Activated T-helper 17 cell treated with anti-CD3 and anti-CD28 coated beads, Interleukin-2, amount 50 U/mL, for 72 hours (primary cell): ENCODE results near the gene NAA20. TPM values are rescaled to one million over a fixed set of nuclear protein-coding genes. Genes with fewer than 3 reads are reported as not detected.

Experiments
- ATAC-seq: fragments of 150-1000 bp; cut with Tn5 transposase; replicated peaks from 2 replicates; pipeline ENCODE4 v1.10.0; 2021; ENCODE audit warnings: mild to moderate bottlenecking, moderate library complexity
- H3K27ac Mint-ChIP-seq: one replicate; pipeline ENCODE4 v1.8.0; 2022; ENCODE audit warnings: mixed read lengths
- H3K27me3 Mint-ChIP-seq: one replicate; pipeline ENCODE4 v1.8.0; 2022; ENCODE audit warnings: mixed read lengths
- H3K36me3 Mint-ChIP-seq: one replicate; pipeline ENCODE4 v1.8.0; 2022; ENCODE audit warnings: low read depth, mild to moderate bottlenecking, mixed read lengths
- H3K4me1 Mint-ChIP-seq: one replicate; pipeline ENCODE4 v1.8.0; 2022; ENCODE audit warnings: mixed read lengths
- H3K4me3 Mint-ChIP-seq: one replicate; pipeline ENCODE4 v1.8.0; 2022; ENCODE audit warnings: mild to moderate bottlenecking, mixed read lengths
- H3K9me3 Mint-ChIP-seq: one replicate; pipeline ENCODE4 v1.8.0; 2022; ENCODE audit warnings: mixed read lengths
- total RNA-seq, 2 donors: library from RNA; stranded (reverse); gene quantifications; one replicate each; pipeline ENCODE4 v1.2.3, GENCODE V29; 2022

Gene NAA20
- total RNA-seq, 2 donors from 2014 or later, result 39.9 to 81.4 TPM

GRCh38 chr20:19977373-19977770 is 39.8 kb upstream of the NAA20 start:
- H3K27me3 Mint-ChIP-seq, result no peaks in the 10 kb centered on the region
- peak overlapping the region; percentile 15 for H3K4me3 Mint-ChIP-seq
- peaks cover 8% of the 10 kb centered on the region for H3K4me1 Mint-ChIP-seq
- H3K36me3 Mint-ChIP-seq, result no peaks in the 10 kb centered on the region
- no peaks in the 10 kb centered on the region for H3K9me3 Mint-ChIP-seq
- no peak for ATAC-seq
- no peak overlapping the region for H3K27ac Mint-ChIP-seq

GRCh38 chr20:19978511-19979210 is 38.5 kb upstream of the NAA20 start:
- Mint-ChIP-seq H3K4me3 (no peak overlapping the region), H3K4me1 (peaks cover 8% of the 10 kb centered on the region), H3K27ac (no peak overlapping the region), H3K9me3 (no peaks in the 10 kb centered on the region), H3K27me3 (no peaks in the 10 kb centered on the region), H3K36me3 (no peaks in the 10 kb centered on the region)
- ATAC-seq, result no peak

GRCh38 chr20:19981031-19981451 is 36.1 kb upstream of the NAA20 start:
- Mint-ChIP-seq H3K9me3 (no peaks in the 10 kb centered on the region), H3K27me3 (no peaks in the 10 kb centered on the region), H3K4me1 (peaks cover 8% of the 10 kb centered on the region), H3K36me3 (no peaks in the 10 kb centered on the region), H3K4me3 (no peak overlapping the region), H3K27ac (no peak overlapping the region)
- ATAC-seq, result no peak

- Mint-ChIP-seq H3K27ac (no peak overlapping the region), H3K4me3 (no peak overlapping the region), H3K36me3 (no peaks in the 10 kb centered on the region), H3K27me3 (peaks cover 4% of the 10 kb centered on the region), H3K4me1 (no peaks in the 10 kb centered on the region), H3K9me3 (no peaks in the 10 kb centered on the region)
- no peak for ATAC-seq
These were observed 30.7 kb upstream of the NAA20 start for GRCh38 chr20:19986419-19986818.

GRCh38 chr20:19987046-19987445 is 30.1 kb upstream of the NAA20 start:
- H3K27me3 Mint-ChIP-seq, result peaks cover 4% of the 10 kb centered on the region
- H3K4me1 Mint-ChIP-seq, result no peaks in the 10 kb centered on the region
- no peak overlapping the region for H3K4me3 Mint-ChIP-seq
- H3K27ac Mint-ChIP-seq, result no peak overlapping the region
- ATAC-seq, result no peak
- no peaks in the 10 kb centered on the region for H3K36me3 Mint-ChIP-seq
- H3K9me3 Mint-ChIP-seq, result no peaks in the 10 kb centered on the region

GRCh38 chr20:19990850-19991249 is 26.3 kb upstream of the NAA20 start:
- Mint-ChIP-seq H3K4me1 (no peaks in the 10 kb centered on the region), H3K36me3 (no peaks in the 10 kb centered on the region), H3K27ac (no peak overlapping the region), H3K4me3 (no peak overlapping the region), H3K9me3 (no peaks in the 10 kb centered on the region), H3K27me3 (peaks cover 7% of the 10 kb centered on the region)
- ATAC-seq, result no peak

GRCh38 chr20:19991308-19991707 is 25.9 kb upstream of the NAA20 start:
- Mint-ChIP-seq H3K4me3 (no peak overlapping the region), H3K27ac (no peak overlapping the region), H3K9me3 (no peaks in the 10 kb centered on the region), H3K36me3 (no peaks in the 10 kb centered on the region), H3K4me1 (no peaks in the 10 kb centered on the region), H3K27me3 (peaks cover 7% of the 10 kb centered on the region)
- ATAC-seq, result no peak

- Mint-ChIP-seq H3K4me3 (no peak overlapping the region), H3K36me3 (no peaks in the 10 kb centered on the region), H3K4me1 (no peaks in the 10 kb centered on the region), H3K27me3 (peaks cover 7% of the 10 kb centered on the region), H3K27ac (no peak overlapping the region), H3K9me3 (no peaks in the 10 kb centered on the region)
- ATAC-seq, result no peak
These were observed 25.3 kb upstream of the NAA20 start for GRCh38 chr20:19991854-19992253.

GRCh38 chr20:19992996-19993908 is 23.9 kb upstream of the NAA20 start:
- Mint-ChIP-seq H3K27ac (no peak overlapping the region), H3K27me3 (peaks cover 7% of the 10 kb centered on the region), H3K36me3 (no peaks in the 10 kb centered on the region), H3K4me1 (no peaks in the 10 kb centered on the region), H3K4me3 (no peak overlapping the region), H3K9me3 (no peaks in the 10 kb centered on the region)
- no peak for ATAC-seq

GRCh38 chr20:19993958-19994669 is 23.0 kb upstream of the NAA20 start:
- Mint-ChIP-seq H3K4me3 (no peak overlapping the region), H3K4me1 (no peaks in the 10 kb centered on the region), H3K27ac (no peak overlapping the region), H3K36me3 (no peaks in the 10 kb centered on the region), H3K9me3 (no peaks in the 10 kb centered on the region), H3K27me3 (peaks cover 6% of the 10 kb centered on the region)
- ATAC-seq, result no peak

GRCh38 chr20:19995220-19995863 is 21.8 kb upstream of the NAA20 start:
- Mint-ChIP-seq H3K27ac (no peak overlapping the region), H3K9me3 (no peaks in the 10 kb centered on the region), H3K4me1 (no peaks in the 10 kb centered on the region), H3K27me3 (peaks cover 9% of the 10 kb centered on the region), H3K4me3 (no peak overlapping the region), H3K36me3 (no peaks in the 10 kb centered on the region)
- ATAC-seq, result peak; percentile 29

GRCh38 chr20:19996222-19996621 is 20.9 kb upstream of the NAA20 start:
- no peak for ATAC-seq
- H3K9me3 Mint-ChIP-seq, result no peaks in the 10 kb centered on the region
- H3K27me3 Mint-ChIP-seq, result peaks cover 14% of the 10 kb centered on the region
- no peaks in the 10 kb centered on the region for H3K36me3 Mint-ChIP-seq
- no peaks in the 10 kb centered on the region for H3K4me1 Mint-ChIP-seq
- H3K27ac Mint-ChIP-seq, result no peak overlapping the region
- H3K4me3 Mint-ChIP-seq, result no peak overlapping the region

GRCh38 chr20:19996917-19997316 is 20.2 kb upstream of the NAA20 start:
- Mint-ChIP-seq H3K27ac (no peak overlapping the region), H3K27me3 (peaks cover 18% of the 10 kb centered on the region), H3K4me3 (no peak overlapping the region), H3K4me1 (no peaks in the 10 kb centered on the region), H3K36me3 (no peaks in the 10 kb centered on the region), H3K9me3 (no peaks in the 10 kb centered on the region)
- ATAC-seq, result no peak

GRCh38 chr20:19998990-19999705 is 18.0 kb upstream of the NAA20 start:
- no peaks in the 10 kb centered on the region for H3K9me3 Mint-ChIP-seq
- peaks cover 38% of the 10 kb centered on the region for H3K27me3 Mint-ChIP-seq
- ATAC-seq, result no peak
- no peak overlapping the region for H3K27ac Mint-ChIP-seq
- H3K4me1 Mint-ChIP-seq, result peaks cover 13% of the 10 kb centered on the region
- H3K4me3 Mint-ChIP-seq, result no peak overlapping the region
- no peaks in the 10 kb centered on the region for H3K36me3 Mint-ChIP-seq
